ENCODE measurements around the gene CARMIL1. TPM values are rescaled to one million over a fixed set of nuclear protein-coding genes. Genes with fewer than 3 reads are reported as not detected.

Gene CARMIL1
- total RNA-seq, 1 experiment from 2014 or later = 25.2 TPM

GRCh38 chr6:25457516-25457915 is 178.3 kb downstream of the CARMIL1 start:
- no peak for TF ChIP-seq CTCF (IDR thresholded peaks at IDR 0.05; ENCODE audit: unreplicated experiment)
- BruUV-seq (replicated peaks) = no TSS peak
- Mint-ChIP-seq H3K9me3 (ENCODE audit: unreplicated experiment) (no peaks in the 10 kb centered on the region), H3K27ac (ENCODE audit: low read depth, unreplicated experiment) (no peak overlapping the region), H3K27me3 (ENCODE audit: insufficient read depth, unreplicated experiment) (no peaks in the 10 kb centered on the region), H3K4me3 (ENCODE audit: unreplicated experiment) (no peak overlapping the region), H3K36me3 (ENCODE audit: insufficient read depth, unreplicated experiment) (peaks cover 6% of the 10 kb centered on the region), H3K4me1 (ENCODE audit: insufficient read depth, unreplicated experiment) (no peaks in the 10 kb centered on the region)
- intact Hi-C loops (cut with micrococcal nuclease) = no loop called here
- POLR2A ChIA-PET = interaction anchor here (1.1 kb wide), 1 partner anchor 178 kb away, joined by 3 read pairs; the partner anchor contains the start of gene CARMIL1
- no peak for DNase-seq (ENCODE audit: unreplicated experiment)
- CTCF ChIA-PET = interaction anchor here (0.6 to 1.4 kb wide), 4 partner anchors 87 to 865 kb away, joined by 3 to 4 read pairs (median 4); partner anchors contain the start of gene CARMIL1

GRCh38 chr6:25458485-25458884 is 179.3 kb downstream of the CARMIL1 start:
- H3K27ac Mint-ChIP-seq (ENCODE audit: low read depth, unreplicated experiment) = no peak overlapping the region
- no peaks in the 10 kb centered on the region for H3K9me3 Mint-ChIP-seq (ENCODE audit: unreplicated experiment)
- no peak overlapping the region for H3K4me3 Mint-ChIP-seq (ENCODE audit: unreplicated experiment)
- H3K4me1 Mint-ChIP-seq (ENCODE audit: insufficient read depth, unreplicated experiment) = no peaks in the 10 kb centered on the region
- intact Hi-C loops (cut with micrococcal nuclease) = no loop called here
- no TSS peak for BruUV-seq (replicated peaks)
- ChIA-PET POLR2A (interaction anchor here (0.7 kb wide), 1 partner anchor 53 kb away, joined by 3 read pairs; no protein-coding TSS in a partner anchor), CTCF (interaction anchor here (0.7 to 1.0 kb wide), 2 partner anchors 12 to 88 kb away, joined by 3 read pairs; no protein-coding TSS in a partner anchor)
- TF ChIP-seq CTCF (IDR thresholded peaks at IDR 0.05; ENCODE audit: unreplicated experiment) = no peak
- no peaks in the 10 kb centered on the region for H3K27me3 Mint-ChIP-seq (ENCODE audit: insufficient read depth, unreplicated experiment)
- peaks cover 6% of the 10 kb centered on the region for H3K36me3 Mint-ChIP-seq (ENCODE audit: insufficient read depth, unreplicated experiment)
- peak; percentile 65 for DNase-seq (ENCODE audit: unreplicated experiment)

GRCh38 chr6:25462235-25462897 is 183.2 kb downstream of the CARMIL1 start:
- intact Hi-C loops (cut with micrococcal nuclease) = no loop called here
- Mint-ChIP-seq H3K36me3 (ENCODE audit: insufficient read depth, unreplicated experiment) (peaks cover 6% of the 10 kb centered on the region), H3K9me3 (ENCODE audit: unreplicated experiment) (no peaks in the 10 kb centered on the region), H3K27me3 (ENCODE audit: insufficient read depth, unreplicated experiment) (no peaks in the 10 kb centered on the region), H3K27ac (ENCODE audit: low read depth, unreplicated experiment) (no peak overlapping the region), H3K4me3 (ENCODE audit: unreplicated experiment) (no peak overlapping the region), H3K4me1 (ENCODE audit: insufficient read depth, unreplicated experiment) (no peaks in the 10 kb centered on the region)
- ChIA-PET POLR2A (interaction anchor here (0.6 to 1.0 kb wide), 2 partner anchors 34 to 184 kb away, joined by 3 read pairs; partner anchors contain the start of gene CARMIL1), CTCF (no interaction called here)
- no TSS peak for BruUV-seq (replicated peaks)
- TF ChIP-seq CTCF (IDR thresholded peaks at IDR 0.05; ENCODE audit: unreplicated experiment) = no peak
- DNase-seq (ENCODE audit: unreplicated experiment) = no peak

- H3K27ac Mint-ChIP-seq (ENCODE audit: low read depth, unreplicated experiment) = no peak overlapping the region
- DNase-seq (ENCODE audit: unreplicated experiment) = no peak
- ChIA-PET CTCF (no interaction called here), POLR2A (no interaction called here)
- no peaks in the 10 kb centered on the region for H3K9me3 Mint-ChIP-seq (ENCODE audit: unreplicated experiment)
- intact Hi-C loops (cut with micrococcal nuclease) = no loop called here
- no peak for TF ChIP-seq CTCF (IDR thresholded peaks at IDR 0.05; ENCODE audit: unreplicated experiment)
- no peak overlapping the region for H3K4me3 Mint-ChIP-seq (ENCODE audit: unreplicated experiment)
- peaks cover 6% of the 10 kb centered on the region for H3K36me3 Mint-ChIP-seq (ENCODE audit: insufficient read depth, unreplicated experiment)
- no peaks in the 10 kb centered on the region for H3K4me1 Mint-ChIP-seq (ENCODE audit: insufficient read depth, unreplicated experiment)
- no TSS peak for BruUV-seq (replicated peaks)
- H3K27me3 Mint-ChIP-seq (ENCODE audit: insufficient read depth, unreplicated experiment) = no peaks in the 10 kb centered on the region
Observed at GRCh38 chr6:25463441-25463840, 184.3 kb downstream of the CARMIL1 start.
